C4-2B (cell line): ENCODE data around the gene XBP1.
"Not testable (repeated sequence)": the region's sequence is repeated elsewhere in the genome, so short reads cannot be mapped to it uniquely, and the experiment has no call there.

Experiments
- CTCF ChIP-seq: fragments of 450-650 bp; conservative IDR thresholded peaks from 2 replicates; pipeline ENCODE4 v1.5.1; 2017; ENCODE audit warnings: mild to moderate bottlenecking
- ZFX ChIP-seq: fragments of 450-650 bp; IDR thresholded peaks from 2 replicates; pipeline ENCODE4 v1.6.1; 2017

GRCh38 chr22:28754512-28754911, 45.9 kb downstream of the XBP1 start:
- not testable (repeated sequence) for TF ChIP-seq CTCF, ZFX
